K562 (cell line): ENCODE data around the gene HLA-DPA1. TPM values are rescaled to one million over a fixed set of nuclear protein-coding genes. Genes with fewer than 3 reads are reported as not detected.

Experiments
- ATAC-seq: fragments of 200-7000 bp; cut with Tn5 transposase; 3 replicates; pipeline ENCODE4 v1.9.1; 2020; ENCODE audit warnings: moderate library complexity
- BruUV-seq: library from RNA; stranded (reverse); fragments of 400-500 nt; replicated peaks from 2 replicates; lab custom pipeline; 2021; lab: Mats Ljungman, UMichigan
- CTCF ChIA-PET: fragments of 300-600 bp; formaldehyde crosslinking; extraction: SDS; loops from one replicate; lab custom pipeline; 2021; ENCODE audit warnings: low intra/inter-chr PET ratio; lab: Yijun Ruan, JAX
- POLR2A ChIA-PET: fragments of 300-600, 350-650 bp; sonication (Branson Sonifier 250); formaldehyde crosslinking; extraction: SDS; loops from one replicate; lab custom pipeline; 2021; ENCODE audit warnings: antibody characterized with exemption, inconsistent platforms; lab: Yijun Ruan, JAX
- DNase-seq, 4 experiments: peaks; one replicate each; pipeline versions ENCODE4 v3.0.0 to v3.0.0-alpha.2; 2011 to 2018; ENCODE audit warnings: low spot score in 3 of 4, mixed read lengths in 3 of 4; ENCODE audit errors: extremely low read depth in 1 of 4
- FAIRE-seq: peaks from 2 replicates; lab custom pipeline; 2011; peaks lifted over from hg19 to GRCh38; lab: Jason Lieb, UNC
- H2AFZ ChIP-seq: 2 replicates; pipeline ENCODE4 v1.6.0; 2011; ENCODE audit warnings: low read depth, low read length, control low read depth, inconsistent platforms
- H3K27ac ChIP-seq: fragments of 200-600 bp; 3 replicates; pipeline ENCODE4 v1.8.0; 2011; ENCODE audit warnings: low read depth, mild to moderate bottlenecking, control low read depth, inconsistent platforms, low read length, moderate library complexity, mixed read lengths; ENCODE audit errors: extremely low read depth
- H3K27me3 ChIP-seq, 2 experiments: fragments of 300-600 bp in 1 of 2; 2 replicates in 1 of 2; 3 replicates in 1 of 2; pipeline versions ENCODE4 v1.6.0 to v1.8.0; 2011; ENCODE audit warnings: inconsistent platforms in 2 of 2, low read length in 2 of 2, mild to moderate bottlenecking in 1 of 2, mixed read lengths in 1 of 2, moderate library complexity in 1 of 2; ENCODE audit not compliant: control insufficient read depth in 2 of 2, insufficient read depth in 2 of 2
- H3K36me3 ChIP-seq: fragments of 300-600 bp; 3 replicates; pipeline ENCODE4 v1.8.0; 2011; ENCODE audit warnings: mild to moderate bottlenecking, low read length, inconsistent platforms; ENCODE audit not compliant: control insufficient read depth, insufficient read depth
- H3K4me1 ChIP-seq, 2 experiments: fragments of 200-600 bp in 1 of 2; replicated peaks in 1 of 2; 2 replicates in 1 of 2; 3 replicates in 1 of 2; pipeline versions ENCODE4 v1.5.1 to v1.8.0; 2011; ENCODE audit warnings: inconsistent platforms in 2 of 2, low read length in 2 of 2, mild to moderate bottlenecking in 1 of 2, mixed read lengths in 1 of 2, moderate library complexity in 1 of 2; ENCODE audit not compliant: control insufficient read depth in 2 of 2, insufficient read depth in 2 of 2
- H3K4me2 ChIP-seq: 2 replicates; pipeline ENCODE4 v1.6.1; 2011; ENCODE audit warnings: low read length, control low read depth, inconsistent platforms, mixed read lengths; ENCODE audit not compliant: insufficient read depth
- H3K4me3 ChIP-seq: fragments of 200-600 bp; sonication (generic), shearing (Covaris generic); 2 replicates; pipeline ENCODE4 v1.5.1; 2016; ENCODE audit warnings: control low read depth, inconsistent platforms
- H3K79me2 ChIP-seq: fragments of 200-600 bp; 3 replicates; pipeline ENCODE4 v1.8.0; 2011; ENCODE audit warnings: low read length, inconsistent platforms; ENCODE audit not compliant: control insufficient read depth, insufficient read depth
- H3K9ac ChIP-seq, 2 experiments: 2 replicates each; pipeline versions ENCODE4 v1.6.0 to v1.6.1; 2011; ENCODE audit warnings: low read depth in 2 of 2, low read length in 2 of 2, control low read depth in 1 of 2, inconsistent platforms in 1 of 2, mild to moderate bottlenecking in 1 of 2, mixed read lengths in 1 of 2; ENCODE audit not compliant: insufficient read depth in 1 of 2
- H3K9me1 ChIP-seq: one replicate; pipeline ENCODE4 v1.6.0; 2011; ENCODE audit warnings: inconsistent platforms, mild to moderate bottlenecking, low read length, moderate library complexity; ENCODE audit not compliant: control insufficient read depth, insufficient read depth
- H3K9me3 ChIP-seq: replicated peaks from 2 replicates; pipeline ENCODE4 v1.5.1; 2011; ENCODE audit warnings: low read depth, low read length, inconsistent platforms; ENCODE audit not compliant: control insufficient read depth, insufficient read depth
- H4K20me1 ChIP-seq: replicated peaks from 2 replicates; pipeline ENCODE4 v1.6.1; 2011; ENCODE audit warnings: low read length, inconsistent platforms, mixed read lengths; ENCODE audit not compliant: control insufficient read depth, insufficient read depth
- ATF1 ChIP-seq, 2 experiments: fragments of 450-650 bp in 1 of 2; IDR thresholded peaks; 2 replicates each; pipeline ENCODE4 v1.6.1; 2016; ENCODE audit warnings: missing compliant biosample characterization in 1 of 2, missing genetic modification characterization in 1 of 2
- ATF3 ChIP-seq, 2 experiments: fragments of 450-650 bp in 1 of 2; sonication (generic) in 1 of 2; formaldehyde crosslinking in 1 of 2; IDR thresholded peaks in 1 of 2; conservative IDR thresholded peaks in 1 of 2; 2 replicates each; pipeline versions ENCODE4 v1.6.1 to v1.8.1; 2016 to 2023; ENCODE audit warnings: mild to moderate bottlenecking in 2 of 2, moderate library complexity in 2 of 2, inconsistent platforms in 1 of 2, missing genetic modification reagents in 1 of 2
- CHCHD3 ChIP-seq: fragments of 250-450 bp; sonication (Bioruptor Pico); IDR thresholded peaks from 2 replicates; pipeline ENCODE4 v2.1.2; 2022; ENCODE audit warnings: mild to moderate bottlenecking
- CREB1 ChIP-seq, 2 experiments: sonication (generic) in 1 of 2; formaldehyde crosslinking in 1 of 2; IDR thresholded peaks; 2 replicates each; pipeline versions ENCODE4 v1.6.1 to v1.8.0; 2012 to 2022; ENCODE audit warnings: inconsistent platforms in 1 of 2, mild to moderate bottlenecking in 1 of 2, missing genetic modification reagents in 1 of 2, moderate library complexity in 1 of 2
- CREM ChIP-seq: IDR thresholded peaks from 2 replicates; pipeline ENCODE4 v1.6.1; 2014; ENCODE audit warnings: antibody characterized with exemption, low read depth
- FOS ChIP-seq: IDR thresholded peaks from 3 replicates; pipeline ENCODE4 v1.6.1; 2011; ENCODE audit not compliant: insufficient read length; ENCODE audit errors: extremely low read depth
- POLR2H ChIP-seq: IDR thresholded peaks from 2 replicates; pipeline ENCODE4 v1.6.1; 2016; ENCODE audit warnings: missing genetic modification characterization, low read depth, mild to moderate bottlenecking, control low read depth, missing compliant biosample characterization, moderate library complexity
- RBM25 ChIP-seq: fragments of 200-400 bp; formaldehyde crosslinking; IDR thresholded peaks from 2 replicates; pipeline ENCODE4 v1.6.1; 2018; ENCODE audit warnings: low read length, low read depth, moderate library complexity; ENCODE audit not compliant: severe bottlenecking
- RFX5 ChIP-seq: IDR thresholded peaks from 2 replicates; pipeline ENCODE4 v1.6.1; 2011; ENCODE audit warnings: low read depth, mild to moderate bottlenecking, improper control_type of control experiment, low read length
- SNAPC5 ChIP-seq: fragments of 250-450 bp; sonication (Bioruptor Pico); IDR thresholded peaks from 2 replicates; pipeline ENCODE4 v1.8.0; 2021; ENCODE audit warnings: moderate library complexity, mild to moderate bottlenecking, inconsistent platforms
- ZKSCAN1 ChIP-seq: fragments of 150-350 bp; IDR thresholded peaks from 2 replicates; pipeline ENCODE4 v1.6.1; 2016; ENCODE audit warnings: low read depth, low read length
- ZNF143 ChIP-seq: sonication (generic); formaldehyde crosslinking; IDR thresholded peaks from 2 replicates; pipeline ENCODE4 v1.9.0; 2022; ENCODE audit warnings: mild to moderate bottlenecking, missing genetic modification reagents
- ZNF511 ChIP-seq: sonication (generic); formaldehyde crosslinking; IDR thresholded peaks from 2 replicates; pipeline ENCODE4 v1.8.0; 2022; ENCODE audit warnings: mild to moderate bottlenecking, missing genetic modification reagents
- WGBS: fragments of 100-300 bp; shearing (Covaris generic); methylation state at CpG from one replicate; pipeline ENCODE4 v1.1.6; 2016; ENCODE audit warnings: low coverage, mixed read lengths; ENCODE audit not compliant: insufficient coverage; ENCODE audit errors: missing lambda C conversion rate; 5-methylcytosine and 5-hydroxymethylcytosine counted together
- in situ Hi-C: fragments of 300-500 bp; cut with MboI; formaldehyde crosslinking; loops from 4 replicates; pipeline ENCODE4 v1.15.0; 2018; ENCODE audit warnings: inconsistent platforms, mixed read lengths
- intact Hi-C: fragments of 100-400 bp; cut with micrococcal nuclease; formaldehyde crosslinking; loops from 2 replicates; pipeline ENCODE4 v1.14.2; 2022
- polyA plus RNA-seq, 8 experiments: library from polyadenylated mRNA; depleted of rRNA in 4 of 8; stranded (reverse) in 5 of 8; unstranded in 3 of 8; fragments of >200 nt; fragmentation: Nextera tagmentation in 2 of 8; fragmentation: Illumina TruSeq in 1 of 8; extraction: Ambion mirVana in 2 of 8; extraction: Trizol in 1 of 8; gene quantifications; 2 replicates each; pipeline versions ENCODE4 v1.2.1 to v1.2.3, GENCODE V29; 2011 to 2014; ENCODE audit warnings: inconsistent platforms in 1 of 8, missing spikeins in 1 of 8
- total RNA-seq, 7 experiments: library from RNA; depleted of rRNA in 6 of 7; stranded (reverse); fragments of >200 nt in 6 of 7; fragmentation: Illumina TruSeq in 2 of 7; extraction: Trizol in 2 of 7; gene quantifications; 2 replicates each; pipeline versions ENCODE4 v1.2.1 to v1.2.3, GENCODE V29; 2011 to 2021; ENCODE audit warnings: low replicate concordance in 1 of 7

Gene HLA-DPA1
- total and polyA plus RNA-seq, 9 of the 15 experiments (the other 6 are each of a cell fraction or from before 2014, with no cell fraction given), result 0.23 to 0.93 (median 0.55) TPM

GRCh38 chr6:33075568-33076405 lies 2.3 kb upstream of the HLA-DPA1 start, which contains the start of gene HLA-DPB1:
Gene HLA-DPB1 (plus strand): TSS chr6:33075990. CDS start chr6:33076042, 52 bp downstream.
- no TSS peak for BruUV-seq
- Histone ChIP-seq H3K4me3 (no peak within 1 kb of the TSS), H3K9me1 (no peaks in the 10 kb centered on the region), H3K9ac (no peak within 1 kb of the TSS), H4K20me1 (no peaks in the 10 kb centered on the region), H3K4me2 (no peak within 1 kb of the TSS), H3K4me1 (peaks cover 0 to 4% of the 10 kb centered on the region in 2 experiments; a peak in 3 of 5 replicates), H3K36me3 (no peaks in the 10 kb centered on the region), H3K79me2 (no peaks in the 10 kb centered on the region), H3K9me3 (no peaks in the 10 kb centered on the region), H2AFZ (no peak within 1 kb of the TSS), H3K27me3 (peaks cover 27 to 41% of the 10 kb centered on the region in 2 experiments; a peak in 4 of 5 replicates), H3K27ac (no peak within 1 kb of the TSS)
- ChIA-PET POLR2A (interaction anchor here (0.6 to 1.0 kb wide), 3 partner anchors 11 to 242 kb away, joined by 3 read pairs; partner anchors contain the start of gene ZBTB22), CTCF (no interaction called here)
- intact Hi-C loops (no loop called here), in situ Hi-C loops (no loop called here)
- WGBS, result 0% methylated on average over 10 of the region's 10 CpGs
- peak; percentile 32 to 65 (median 50) for DNase-seq
- ATAC-seq, result peak; percentile 95
- FAIRE-seq, result peak; percentile 71
- TF ChIP-seq ZNF511 (CRISPR knock-in tag) (no peak), CREM (peak; percentile 86), SNAPC5 (CRISPR knock-in tag) (no peak), ZNF143 (CRISPR knock-in tag) (no peak), ATF3 (IDR thresholded peaks at IDR 0.05) (0 out of 2 replicates have a peak, but pooled peaks have one; percentile 43), ATF3 (CRISPR knock-in tag; conservative IDR thresholded peaks at IDR 0.05) (no peak), ZKSCAN1 (no peak), FOS (peak; percentile 43), POLR2H (tag) (no peak), RBM25 (peak; percentile 13), ATF1 (CRISPR knock-in tag; IDR thresholded peaks at IDR 0.05) (no peak), ATF1 (tag; IDR thresholded peaks at IDR 0.05) (peak; percentile 88), CHCHD3 (no peak), RFX5 (peak; percentile 98), CREB1 (IDR thresholded peaks at IDR 0.05) (peak; percentile 51; the same call in 1 of the 2 replicates), CREB1 (CRISPR knock-in tag; IDR thresholded peaks at IDR 0.05) (peak; percentile 61)
